H1 (cell line): ENCODE results near the gene CDH2. TPM values are rescaled to one million over a fixed set of nuclear protein-coding genes. Genes with fewer than 3 reads are reported as not detected.

ENCODE experiments used
- CTCF ChIA-PET: fragments of 300-600 bp; sonication (Branson Sonifier 250); formaldehyde crosslinking; loops from one replicate; lab custom pipeline; 2021; ENCODE audit not compliant: partially characterized antibody; lab: Charles Lee
- POLR2A ChIA-PET: fragments of 300-600 bp; sonication (Branson Sonifier 250); formaldehyde crosslinking; loops from one replicate; lab custom pipeline; 2021; ENCODE audit warnings: inconsistent platforms; ENCODE audit not compliant: partially characterized antibody; lab: Charles Lee
- DNase-seq, 2 experiments: peaks; one replicate each; pipeline versions ENCODE4 v3.0.0 to v3.0.0-alpha.2; 2010 to 2022; ENCODE audit warnings: low spot score in 2 of 2, low read depth in 1 of 2, mixed read lengths in 1 of 2
- FAIRE-seq: peaks from 2 replicates; lab custom pipeline; 2011; peaks lifted over from hg19 to GRCh38; lab: Jason Lieb, UNC
- H2AFZ ChIP-seq: 2 replicates; pipeline ENCODE4 v1.8.1; 2012; ENCODE audit warnings: low read length, inconsistent platforms
- H2AK5ac ChIP-seq: 2 replicates; pipeline ENCODE4 v1.6.1; 2013; ENCODE audit warnings: low read depth, low read length
- H2BK120ac ChIP-seq: replicated peaks from 2 replicates; pipeline ENCODE3; 2013; ENCODE audit warnings: low read depth, low read length, inconsistent platforms
- H2BK12ac ChIP-seq: 2 replicates; pipeline ENCODE4 v1.6.1; 2013; ENCODE audit warnings: low read depth, low read length
- H2BK15ac ChIP-seq: 2 replicates; pipeline ENCODE4 v1.6.1; 2013; ENCODE audit warnings: low read length
- H2BK20ac ChIP-seq: 2 replicates; pipeline ENCODE4 v1.6.1; 2013; ENCODE audit warnings: low read length
- H2BK5ac ChIP-seq: 2 replicates; pipeline ENCODE4 v1.6.1; 2013; ENCODE audit warnings: low read depth, low read length
- H3K14ac ChIP-seq: 2 replicates; pipeline ENCODE4 v1.6.1; 2013; ENCODE audit warnings: inconsistent platforms; ENCODE audit not compliant: insufficient read length
- H3K18ac ChIP-seq: 2 replicates; pipeline ENCODE4 v1.6.1; 2013; ENCODE audit warnings: low read length; ENCODE audit errors: extremely low read depth
- H3K23ac ChIP-seq: 2 replicates; pipeline ENCODE4 v1.6.1; 2013; ENCODE audit warnings: inconsistent platforms; ENCODE audit not compliant: insufficient read length
- H3K23me2 ChIP-seq: 2 replicates; pipeline ENCODE4 v1.6.1; 2013; ENCODE audit warnings: low read depth, low read length
- H3K27ac ChIP-seq: 2 replicates; pipeline ENCODE4 v1.6.1; 2011; ENCODE audit warnings: low read depth, low read length, inconsistent platforms
- H3K27me3 ChIP-seq, 4 experiments: replicated peaks in 1 of 4; 1 replicate in 1 of 4; 2 replicates in 3 of 4; pipeline versions ENCODE4 v1.6.1 to v1.8.1; 2011 to 2013; ENCODE audit warnings: low read length in 3 of 4, mild to moderate bottlenecking in 3 of 4, inconsistent platforms in 2 of 4, mixed read lengths in 2 of 4, moderate library complexity in 1 of 4; ENCODE audit not compliant: control insufficient read depth in 3 of 4, insufficient read depth in 3 of 4; ENCODE audit errors: extremely low read depth in 1 of 4
- H3K36me3 ChIP-seq, 4 experiments: 2 replicates each; pipeline versions ENCODE4 v1.6.1 to v1.8.1; 2011 to 2013; ENCODE audit warnings: mild to moderate bottlenecking in 4 of 4, low read length in 3 of 4, moderate library complexity in 2 of 4, control low read depth in 1 of 4, inconsistent platforms in 1 of 4; ENCODE audit not compliant: insufficient read depth in 4 of 4, control insufficient read depth in 2 of 4
- H3K4ac ChIP-seq: replicated peaks from 2 replicates; pipeline ENCODE3; 2013; ENCODE audit warnings: low read length, low read depth, mixed read lengths, inconsistent platforms; ENCODE audit not compliant: insufficient read length
- H3K4me1 ChIP-seq, 4 experiments: replicated peaks in 1 of 4; 1 replicate in 1 of 4; 2 replicates in 3 of 4; pipeline versions ENCODE4 v1.6.1 to v1.8.1; 2011 to 2013; ENCODE audit warnings: low read length in 3 of 4, inconsistent platforms in 2 of 4, mixed read lengths in 1 of 4; ENCODE audit not compliant: insufficient read depth in 4 of 4, control insufficient read depth in 3 of 4
- H3K4me2 ChIP-seq, 2 experiments: 2 replicates each; pipeline versions ENCODE4 v1.6.1 to v1.8.1; 2011 to 2013; ENCODE audit warnings: low read depth in 2 of 2, low read length in 2 of 2, control low read depth in 1 of 2, inconsistent platforms in 1 of 2, mild to moderate bottlenecking in 1 of 2; ENCODE audit not compliant: insufficient read depth in 1 of 2
- H3K4me3 ChIP-seq, 4 experiments: fragments of 200-600, 300-600 bp in 1 of 4; sonication (generic), shearing (Covaris generic), sonication (Bioruptor Twin) in 1 of 4; 2 replicates each; pipeline versions ENCODE4 v1.5.1 to v1.8.1; 2011 to 2016; ENCODE audit warnings: low read length in 4 of 4, low read depth in 3 of 4, control low read depth in 2 of 4, inconsistent platforms in 2 of 4, mild to moderate bottlenecking in 2 of 4, mixed read lengths in 1 of 4, moderate library complexity in 1 of 4; ENCODE audit not compliant: insufficient read depth in 2 of 4; ENCODE audit errors: extremely low read depth in 1 of 4
- H3K56ac ChIP-seq: replicated peaks from 2 replicates; pipeline ENCODE3; 2013; ENCODE audit warnings: low read depth, mild to moderate bottlenecking, mixed read lengths, low read length, inconsistent platforms; ENCODE audit not compliant: insufficient read length
- H3K79me1 ChIP-seq: 2 replicates; pipeline ENCODE4 v1.6.1; 2013; ENCODE audit warnings: low read depth, low read length, control low read depth
- H3K79me2 ChIP-seq, 2 experiments: 2 replicates each; pipeline versions ENCODE4 v1.6.1 to v1.8.1; 2012 to 2013; ENCODE audit warnings: low read length in 2 of 2, mild to moderate bottlenecking in 2 of 2, inconsistent platforms in 1 of 2; ENCODE audit not compliant: insufficient read depth in 2 of 2, control insufficient read depth in 1 of 2
- H3K9ac ChIP-seq, 4 experiments: replicated peaks in 1 of 4; 1 replicate in 1 of 4; 2 replicates in 3 of 4; pipeline versions ENCODE4 v1.6.1 to v1.8.1; 2011 to 2013; ENCODE audit warnings: low read depth in 3 of 4, low read length in 3 of 4, control low read depth in 2 of 4, mild to moderate bottlenecking in 2 of 4, moderate library complexity in 2 of 4, inconsistent platforms in 1 of 4; ENCODE audit errors: extremely low read depth in 1 of 4
- H3K9me3 ChIP-seq, 2 experiments: 2 replicates each; pipeline versions ENCODE4 v1.6.1 to v1.8.1; 2012 to 2013; ENCODE audit warnings: mild to moderate bottlenecking in 2 of 2, moderate library complexity in 2 of 2, control low read depth in 1 of 2, inconsistent platforms in 1 of 2, low read depth in 1 of 2, low read length in 1 of 2, mixed read lengths in 1 of 2; ENCODE audit not compliant: insufficient read depth in 2 of 2
- H4K20me1 ChIP-seq, 2 experiments: replicated peaks in 1 of 2; 2 replicates each; pipeline versions ENCODE3 to v1.8.1; 2011 to 2013; ENCODE audit warnings: inconsistent platforms in 2 of 2, low read length in 2 of 2, mild to moderate bottlenecking in 1 of 2; ENCODE audit not compliant: insufficient read depth in 2 of 2, control insufficient read depth in 1 of 2
- H4K5ac ChIP-seq: 2 replicates; pipeline ENCODE4 v1.6.1; 2013; ENCODE audit warnings: low read length, low read depth, mixed read lengths, inconsistent platforms; ENCODE audit not compliant: insufficient read length
- H4K8ac ChIP-seq: 2 replicates; pipeline ENCODE4 v1.8.0; 2013; ENCODE audit warnings: mild to moderate bottlenecking, moderate library complexity, low read length, inconsistent platforms; ENCODE audit not compliant: insufficient read depth; ENCODE audit errors: extremely low read depth
- H4K91ac ChIP-seq: replicated peaks from 2 replicates; pipeline ENCODE3; 2013; ENCODE audit warnings: low read length, mixed read lengths, inconsistent platforms; ENCODE audit not compliant: insufficient read length
- EGR1 ChIP-seq: IDR thresholded peaks from 2 replicates; pipeline ENCODE4 v1.6.1; 2011; ENCODE audit warnings: low read depth, low read length, borderline replicate concordance
- MAFK ChIP-seq: IDR thresholded peaks from 2 replicates; pipeline ENCODE4 v1.6.1; 2012; ENCODE audit warnings: low read depth, mild to moderate bottlenecking, improper control_type of control experiment, low read length
- POLR2A ChIP-seq, 2 experiments: IDR thresholded peaks; 1 replicate in 1 of 2; 2 replicates in 1 of 2; pipeline ENCODE4 v1.6.1; 2011; ENCODE audit warnings: low read depth in 2 of 2, low read length in 2 of 2, mild to moderate bottlenecking in 2 of 2; ENCODE audit errors: control extremely low read depth in 1 of 2
- WGBS, 2 experiments: shearing (Covaris generic) in 1 of 2; methylation state at CpG; one replicate each; pipeline versions ENCODE4 v1.1.6 to v1.1.7; 2013 to 2015; ENCODE audit warnings: low lambda C conversion rate in 2 of 2, mixed read lengths in 2 of 2, inconsistent platforms in 1 of 2, low coverage in 1 of 2, missing lambda C conversion rate in 1 of 2; ENCODE audit not compliant: insufficient replicate concordance in 2 of 2, insufficient coverage in 1 of 2, insufficient read length in 1 of 2; ENCODE audit errors: extremely low coverage in 1 of 2, missing lambda C conversion rate in 1 of 2; 5-methylcytosine and 5-hydroxymethylcytosine counted together
- polyA plus RNA-seq, 7 experiments: library from polyadenylated mRNA; depleted of rRNA in 3 of 7; stranded (reverse) in 5 of 7; unstranded in 2 of 7; fragments of >200 nt in 5 of 7; fragments of 200-250 nt in 2 of 7; gene quantifications; 1 replicate in 5 of 7; 2 replicates in 1 of 7; 4 replicates in 1 of 7; pipeline versions ENCODE4 v1.2.1 to v1.2.3, GENCODE V29; 2011 to 2013; ENCODE audit warnings: missing spikeins in 2 of 7, mixed read lengths in 2 of 7
- total RNA-seq: library from RNA; stranded (reverse); fragmentation: NEBNext Ultra II Directional; extraction: Animal tissue kit (Norgen Biotek cat#: 25700); gene quantifications from 2 replicates; pipeline ENCODE4 v1.2.1, GENCODE V29; 2021

CDH2 gene
- total and polyA plus RNA-seq, 2 of the 8 experiments (the other 6 are each of a cell fraction or from before 2014, with no cell fraction given), result 15.0 to 56.5 TPM

DNA sequence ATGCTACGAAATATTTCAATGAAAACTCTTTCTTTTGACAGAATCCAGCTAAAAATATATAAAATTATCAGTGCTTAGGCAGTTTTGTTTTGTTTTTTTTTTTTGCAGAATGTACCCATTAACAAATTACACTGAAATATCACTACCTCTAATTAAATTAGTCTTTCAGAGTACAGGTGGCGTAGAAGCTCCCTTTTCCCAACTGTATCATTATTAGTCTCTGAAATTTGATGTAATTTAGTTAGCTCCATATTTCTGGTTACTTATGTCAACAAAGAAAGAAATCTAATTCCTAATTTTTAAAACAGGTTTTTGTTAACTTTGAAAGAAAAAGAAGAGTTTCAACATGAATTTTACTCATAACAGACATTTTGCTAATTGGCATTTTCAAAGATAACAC lies 149.2 kb downstream of the CDH2 start:
- H3K9me3 ChIP-seq, result no peaks in the 10 kb centered on the region
- H4K91ac ChIP-seq, result no peak overlapping the region
- ChIA-PET POLR2A (no interaction called here), CTCF (interaction anchor here (1.8 kb wide), 1 partner anchor 14 kb away, joined by 4 read pairs; no protein-coding TSS in a partner anchor)
- no peak overlapping the region for H4K5ac ChIP-seq
- no peak overlapping the region for H3K56ac ChIP-seq
- H3K14ac ChIP-seq, result no peak overlapping the region
- no peak overlapping the region for H4K8ac ChIP-seq
- H3K9ac ChIP-seq, result peak overlapping the region in 1 of 4 experiments; percentile 34; a peak in 1 of 7 replicates
- no peaks in the 10 kb centered on the region for H3K79me2 ChIP-seq
- 93% methylated on average over 2 of the region's 2 CpGs; no CpG with 5 or more reads in 1 of the 2 experiments for WGBS, 2 experiments
- no peak overlapping the region for H2AK5ac ChIP-seq
- H2BK15ac ChIP-seq, result no peak overlapping the region
- DNase-seq, result no peak
- H3K4me1 ChIP-seq, result no peaks in the 10 kb centered on the region
- H3K4me2 ChIP-seq, result no peak overlapping the region
- H2BK5ac ChIP-seq, result no peak overlapping the region
- H3K18ac ChIP-seq, result no peak overlapping the region
- H2BK12ac ChIP-seq, result no peak overlapping the region
- no peak overlapping the region for H2BK20ac ChIP-seq
- no peaks in the 10 kb centered on the region for H3K23me2 ChIP-seq
- H2AFZ ChIP-seq, result no peak overlapping the region
- H3K4me3 ChIP-seq, result no peak overlapping the region
- no peaks in the 10 kb centered on the region for H3K79me1 ChIP-seq
- FAIRE-seq, result no peak
- no peaks in the 10 kb centered on the region for H3K36me3 ChIP-seq
- H3K23ac ChIP-seq, result no peak overlapping the region
- H4K20me1 ChIP-seq, result no peaks in the 10 kb centered on the region
- no peak overlapping the region for H3K27ac ChIP-seq
- TF ChIP-seq EGR1 (no peak), MAFK (no peak), POLR2A (IDR thresholded peaks at IDR 0.05; ENCODE audit: control extremely low read depth in 1 of 2, low read depth in 2 of 2, low read length in 2 of 2) (no peak)
- no peak overlapping the region for H3K4ac ChIP-seq
- H3K27me3 ChIP-seq, result no peaks in the 10 kb centered on the region
- no peak overlapping the region for H2BK120ac ChIP-seq
